ENCODE measurements around the gene TBL1Y.

DNA sequence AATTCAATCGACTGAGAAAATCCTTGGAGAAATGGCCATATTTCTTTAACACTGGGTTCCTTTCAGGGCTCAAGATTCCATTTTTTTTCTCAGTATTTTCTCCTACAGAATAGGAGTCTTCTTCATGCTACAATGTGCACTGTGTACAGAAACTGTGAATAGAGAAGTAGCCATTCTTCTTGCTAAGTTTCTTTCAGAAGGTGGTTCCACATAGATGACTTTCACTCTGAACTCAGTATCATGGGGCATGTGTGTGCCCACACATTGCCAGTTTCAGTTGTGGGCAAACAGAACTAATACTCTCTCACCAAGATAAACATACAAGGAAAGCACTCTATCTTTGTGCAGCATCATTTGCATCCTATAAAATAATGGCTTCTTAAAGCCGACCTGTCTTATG lies 89.4 kb downstream of the TBL1Y start:
- TF ChIP-seq, protein P1, sequence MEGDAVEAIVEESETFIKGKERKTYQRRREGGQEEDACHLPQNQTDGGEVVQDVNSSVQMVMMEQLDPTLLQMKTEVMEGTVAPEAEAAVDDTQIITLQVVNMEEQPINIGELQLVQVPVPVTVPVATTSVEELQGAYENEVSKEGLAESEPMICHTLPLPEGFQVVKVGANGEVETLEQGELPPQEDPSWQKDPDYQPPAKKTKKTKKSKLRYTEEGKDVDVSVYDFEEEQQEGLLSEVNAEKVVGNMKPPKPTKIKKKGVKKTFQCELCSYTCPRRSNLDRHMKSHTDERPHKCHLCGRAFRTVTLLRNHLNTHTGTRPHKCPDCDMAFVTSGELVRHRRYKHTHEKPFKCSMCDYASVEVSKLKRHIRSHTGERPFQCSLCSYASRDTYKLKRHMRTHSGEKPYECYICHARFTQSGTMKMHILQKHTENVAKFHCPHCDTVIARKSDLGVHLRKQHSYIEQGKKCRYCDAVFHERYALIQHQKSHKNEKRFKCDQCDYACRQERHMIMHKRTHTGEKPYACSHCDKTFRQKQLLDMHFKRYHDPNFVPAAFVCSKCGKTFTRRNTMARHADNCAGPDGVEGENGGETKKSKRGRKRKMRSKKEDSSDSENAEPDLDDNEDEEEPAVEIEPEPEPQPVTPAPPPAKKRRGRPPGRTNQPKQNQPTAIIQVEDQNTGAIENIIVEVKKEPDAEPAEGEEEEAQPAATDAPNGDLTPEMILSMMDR (conservative IDR thresholded peaks at IDR 0.05; ENCODE audit: low read depth, low read length): no peak
- no peak for TF ChIP-seq EZH2 (IDR thresholded peaks at IDR 0.05; ENCODE audit: borderline replicate concordance, low read depth, low read length, poor library complexity, severe bottlenecking)

Measured in A673 (cell line).